ENCODE data around the gene ADGRA3.

GRCh38 chr4:22515145-22515887 is 550 bp downstream of the ADGRA3 start:
- TF ChIP-seq CTCF (IDR thresholded peaks at IDR 0.05; ENCODE audit: insufficient read depth, low read length, poor library complexity, severe bottlenecking) = no peak
- no peak for TF ChIP-seq EZH2phosphoT487 (conservative IDR thresholded peaks at IDR 0.05; ENCODE audit: low read length)

All from SU-DHL-6 (cell line).